ENCODE results near the gene UGT1A4.

The UGT1A4 gene

GRCh38 chr2:233807966-233808935 lies 89.7 kb downstream of the UGT1A4 start:
- no peak for DNase-seq

GRCh38 chr2:233810385-233810784 lies 91.8 kb downstream of the UGT1A4 start:
- DNase-seq: no peak

GRCh38 chr2:233811087-233811486 lies 92.6 kb downstream of the UGT1A4 start:
- no peak for DNase-seq

- DNase-seq: no peak
Measured at GRCh38 chr2:233811732-233812131, 93.2 kb downstream of the UGT1A4 start.

GRCh38 chr2:233813236-233814055 lies 94.9 kb downstream of the UGT1A4 start:
- DNase-seq: no peak

- no peak for DNase-seq
Measured at GRCh38 chr2:233814056-233814835, 95.7 kb downstream of the UGT1A4 start.

- no peak for DNase-seq
Measured at GRCh38 chr2:233815861-233816260, 97.3 kb downstream of the UGT1A4 start.

GRCh38 chr2:233816334-233816733 lies 97.8 kb downstream of the UGT1A4 start:
- no peak for DNase-seq

- DNase-seq: no peak
Measured at GRCh38 chr2:233816771-233817170, 98.2 kb downstream of the UGT1A4 start.

- no peak for DNase-seq
Measured at GRCh38 chr2:233817361-233817911, 98.9 kb downstream of the UGT1A4 start.

- no peak for DNase-seq
Measured at GRCh38 chr2:233817995-233818638, 99.6 kb downstream of the UGT1A4 start.

GRCh38 chr2:233818639-233819621 lies 100.4 kb downstream of the UGT1A4 start:
- no peak for DNase-seq

- DNase-seq: no peak
Measured at GRCh38 chr2:233819884-233820773, 101.6 kb downstream of the UGT1A4 start.

GRCh38 chr2:233820774-233821105 lies 102.2 kb downstream of the UGT1A4 start:
- no peak for DNase-seq

GRCh38 chr2:233821196-233821595 lies 102.7 kb downstream of the UGT1A4 start:
- DNase-seq: no peak

- no peak for DNase-seq
Measured at GRCh38 chr2:233821709-233822100, 103.2 kb downstream of the UGT1A4 start.

GRCh38 chr2:233822101-233822771 lies 103.7 kb downstream of the UGT1A4 start:
- no peak for DNase-seq

Data from anterior cingulate cortex (tissue), 58 donors.